B cell (primary cell): ENCODE data around the gene ANKRD17. TPM values are rescaled to one million over a fixed set of nuclear protein-coding genes. Genes with fewer than 3 reads are reported as not detected.

Experiments
- ATAC-seq: fragments of 200-7000 bp; cut with Tn5 transposase; one replicate; pipeline ENCODE4 v1.10.0; 2021; ENCODE audit warnings: low read depth, mild to moderate bottlenecking, moderate number of reproducible peaks, moderate library complexity
- CTCF ChIA-PET: fragments of 350-600 bp; sonication (Branson Sonifier 250); formaldehyde crosslinking; loops from one replicate; lab custom pipeline; 2021; ENCODE audit warnings: antibody characterized with exemption, inconsistent platforms; lab: Charles Lee
- POLR2A ChIA-PET: fragments of 350-600 bp; sonication (Branson Sonifier 250); formaldehyde crosslinking; loops from one replicate; lab custom pipeline; 2021; ENCODE audit warnings: antibody characterized with exemption; lab: Charles Lee
- DNase-seq: peaks from one replicate; pipeline ENCODE4 v3.0.0; 2013
- H2AFZ ChIP-seq: 2 replicates; pipeline ENCODE4 v1.6.1; 2012; ENCODE audit warnings: mild to moderate bottlenecking, low read depth, low read length; ENCODE audit not compliant: insufficient read depth, poor library complexity, severe bottlenecking
- H3K27ac ChIP-seq, 2 donors: 1 replicate in 1 of 2; 2 replicates in 1 of 2; pipeline ENCODE4 v1.5.1; 2012 to 2013; ENCODE audit warnings: low read length in 2 of 2, mild to moderate bottlenecking in 2 of 2, moderate library complexity in 1 of 2
- H3K27me3 ChIP-seq, 4 experiments: fragments of 200-600 bp in 1 of 4; sonication (generic) in 1 of 4; replicated peaks in 1 of 4; 1 replicate in 2 of 4; 2 replicates in 2 of 4; pipeline versions ENCODE4 v1.6.1 to v1.7.0; 2013 to 2016; ENCODE audit warnings: low read length in 3 of 4, mild to moderate bottlenecking in 2 of 4, mixed read lengths in 1 of 4, moderate library complexity in 1 of 4; ENCODE audit not compliant: insufficient read depth in 4 of 4, control insufficient read depth in 3 of 4; ENCODE audit errors: control extremely low read depth in 1 of 4
- H3K36me3 ChIP-seq, 2 experiments: replicated peaks in 1 of 2; 1 replicate in 1 of 2; 2 replicates in 1 of 2; pipeline versions ENCODE4 v1.6.1 to v1.7.1; 2013; ENCODE audit warnings: low read length in 1 of 2; ENCODE audit not compliant: insufficient read depth in 2 of 2, control insufficient read depth in 1 of 2; ENCODE audit errors: control extremely low read depth in 1 of 2, extremely low read depth in 1 of 2
- H3K4me1 ChIP-seq, 2 donors: fragments of 200-600 bp in 1 of 2; sonication (generic) in 1 of 2; 1 replicate in 1 of 2; 2 replicates in 1 of 2; pipeline versions ENCODE4 v1.5.1 to v1.6.1; 2013 to 2017; ENCODE audit warnings: low read length in 2 of 2; ENCODE audit not compliant: control insufficient read depth in 2 of 2, insufficient read depth in 2 of 2
- H3K4me2 ChIP-seq: replicated peaks from 2 replicates; pipeline ENCODE3; 2012; ENCODE audit warnings: mild to moderate bottlenecking, low read depth, low read length; ENCODE audit not compliant: poor library complexity, severe bottlenecking
- H3K4me3 ChIP-seq, 5 experiments: fragments of 200-600 bp in 1 of 5; sonication (generic) in 1 of 5; 1 replicate in 3 of 5; 2 replicates in 2 of 5; pipeline versions ENCODE4 v1.5.1 to v1.7.0; 2011 to 2016; ENCODE audit warnings: low read length in 4 of 5, mild to moderate bottlenecking in 4 of 5, low read depth in 2 of 5, control low read depth in 1 of 5, moderate library complexity in 1 of 5; ENCODE audit not compliant: insufficient read depth in 1 of 5; ENCODE audit errors: control extremely low read depth in 1 of 5, extremely low read depth in 1 of 5
- H3K79me2 ChIP-seq: fragments of 200-600 bp; sonication (generic); one replicate; pipeline ENCODE4 v1.6.0; 2016; ENCODE audit warnings: low read length; ENCODE audit not compliant: control insufficient read depth, insufficient read depth
- H3K9ac ChIP-seq: fragments of 200-600 bp; sonication (generic); 2 replicates; pipeline ENCODE4 v1.6.1; 2017; ENCODE audit warnings: mild to moderate bottlenecking, low read length, moderate library complexity
- H3K9me3 ChIP-seq, 3 donors: one replicate each; pipeline versions ENCODE4 v1.6.1 to v1.7.1; 2013; ENCODE audit warnings: low read length in 2 of 3; ENCODE audit not compliant: control insufficient read depth in 2 of 3, insufficient read depth in 1 of 3; ENCODE audit errors: control extremely low read depth in 1 of 3
- H4K20me1 ChIP-seq: 2 replicates; pipeline ENCODE4 v1.6.0; 2012; ENCODE audit warnings: mild to moderate bottlenecking, low read length; ENCODE audit not compliant: insufficient read depth, control insufficient read depth, poor library complexity, severe bottlenecking
- H3K27ac Mint-ChIP-seq: one replicate; pipeline ENCODE4 v1.8.0; 2021; ENCODE audit warnings: mixed read lengths
- H3K27me3 Mint-ChIP-seq: one replicate; pipeline ENCODE4 v1.8.0; 2021; ENCODE audit warnings: mixed read lengths
- H3K4me1 Mint-ChIP-seq: one replicate; pipeline ENCODE4 v1.8.0; 2021; ENCODE audit warnings: mixed read lengths
- H3K4me3 Mint-ChIP-seq: one replicate; pipeline ENCODE4 v1.8.0; 2021; ENCODE audit warnings: mixed read lengths
- H3K9me3 Mint-ChIP-seq: one replicate; pipeline ENCODE4 v1.8.0; 2022; ENCODE audit warnings: mixed read lengths; ENCODE audit not compliant: insufficient read depth
- EZH2 ChIP-seq: IDR thresholded peaks from 2 replicates; pipeline ENCODE4 v1.6.1; 2012; ENCODE audit warnings: borderline replicate concordance, low read depth, mild to moderate bottlenecking, moderate library complexity, low read length; ENCODE audit not compliant: insufficient read depth, poor library complexity, severe bottlenecking
- WGBS: methylation state at CpG from one replicate; pipeline ENCODE4 v1.1.5; 2013; ENCODE audit warnings: missing lambda C conversion rate; ENCODE audit not compliant: insufficient coverage; 5-methylcytosine and 5-hydroxymethylcytosine counted together
- intact Hi-C: fragments of 100-400 bp; cut with micrococcal nuclease; formaldehyde crosslinking; loops from one replicate; pipeline ENCODE4 v1.10.0; 2022
- polyA plus RNA-seq: library from polyadenylated mRNA; depleted of rRNA; stranded (reverse); fragments of >200 nt; gene quantifications from 2 replicates; pipeline ENCODE4 v1.2.3, GENCODE V29; 2012
- total RNA-seq, 2 donors: library from RNA; stranded (reverse); fragments of 120-200 nt in 1 of 2; gene quantifications; 1 replicate in 1 of 2; 2 replicates in 1 of 2; pipeline versions ENCODE4 v1.2.3 to v1.2.4, GENCODE V29; 2013 to 2022
- TF ChIP-seq, protein P1 (sequence below): fragments of 200-600 bp; IDR thresholded peaks from one replicate; pipeline ENCODE4 v1.8.0; 2022; ENCODE audit warnings: antibody characterized with exemption, mild to moderate bottlenecking

Gene ANKRD17
- total and polyA plus RNA-seq, 2 donors (not counting 1 experiment from before 2014, with no cell fraction given), result 15.8 to 69.4 TPM

DNA sequence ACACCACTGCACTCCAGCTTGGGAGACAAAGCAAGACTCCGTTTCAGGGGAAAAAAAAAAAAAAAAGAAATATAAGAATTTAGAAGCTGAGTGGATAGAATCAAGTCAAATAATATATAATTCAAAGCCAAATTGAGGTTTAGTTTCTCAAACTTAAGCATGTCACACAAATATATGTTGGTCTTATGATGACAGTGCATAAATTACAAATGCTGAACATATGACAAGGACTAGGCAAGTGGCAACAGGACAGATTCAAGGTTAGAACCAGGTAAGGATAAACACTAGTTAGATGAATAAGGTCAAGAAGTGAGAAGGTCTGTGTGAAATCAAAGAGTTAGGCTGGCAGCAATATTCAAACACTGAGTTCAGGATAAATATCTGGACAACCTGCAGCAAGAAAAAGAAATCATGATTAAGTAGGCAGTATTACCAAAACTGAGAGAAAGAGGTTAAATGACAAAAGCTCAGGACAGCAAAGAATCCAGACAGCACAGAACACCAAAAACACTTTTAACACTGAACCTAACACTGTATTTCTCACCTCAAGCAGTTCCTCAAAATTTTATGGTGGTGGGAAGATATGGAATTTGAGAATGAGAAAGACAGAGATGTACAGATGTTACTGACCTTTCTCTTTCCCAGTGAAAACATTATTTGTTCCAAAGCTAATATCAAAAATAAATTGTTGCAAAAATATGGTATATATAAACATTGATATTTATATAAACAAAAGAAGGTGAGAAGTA is 45.4 kb downstream of the ANKRD17 start:
- Mint-ChIP-seq H3K9me3 (no peaks in the 10 kb centered on the region), H3K4me1 (peaks cover 34% of the 10 kb centered on the region), H3K4me3 (no peak overlapping the region), H3K27ac (no peak overlapping the region), H3K27me3 (no peaks in the 10 kb centered on the region)
- POLR2A ChIA-PET, result no interaction called here
- H3K27ac ChIP-seq, result no peak overlapping the region
- H3K79me2 ChIP-seq, result peaks cover 95% of the 10 kb centered on the region
- no peaks in the 10 kb centered on the region for H3K27me3 ChIP-seq
- peaks cover 5 to 6% of the 10 kb centered on the region in 2 experiments for H3K36me3 ChIP-seq
- no peak overlapping the region for H3K4me2 ChIP-seq
- CTCF ChIA-PET, result no interaction called here
- intact Hi-C loops, result no loop called here
- no peak overlapping the region for H2AFZ ChIP-seq
- no peak overlapping the region for H3K4me3 ChIP-seq
- H3K9me3 ChIP-seq, result no peaks in the 10 kb centered on the region
- DNase-seq (no peak), ATAC-seq (no peak)
- no peak overlapping the region for H3K9ac ChIP-seq
- peaks cover 26% of the 10 kb centered on the region for H4K20me1 ChIP-seq
- TF ChIP-seq EZH2, result no peak
- TF ChIP-seq, protein P1, sequence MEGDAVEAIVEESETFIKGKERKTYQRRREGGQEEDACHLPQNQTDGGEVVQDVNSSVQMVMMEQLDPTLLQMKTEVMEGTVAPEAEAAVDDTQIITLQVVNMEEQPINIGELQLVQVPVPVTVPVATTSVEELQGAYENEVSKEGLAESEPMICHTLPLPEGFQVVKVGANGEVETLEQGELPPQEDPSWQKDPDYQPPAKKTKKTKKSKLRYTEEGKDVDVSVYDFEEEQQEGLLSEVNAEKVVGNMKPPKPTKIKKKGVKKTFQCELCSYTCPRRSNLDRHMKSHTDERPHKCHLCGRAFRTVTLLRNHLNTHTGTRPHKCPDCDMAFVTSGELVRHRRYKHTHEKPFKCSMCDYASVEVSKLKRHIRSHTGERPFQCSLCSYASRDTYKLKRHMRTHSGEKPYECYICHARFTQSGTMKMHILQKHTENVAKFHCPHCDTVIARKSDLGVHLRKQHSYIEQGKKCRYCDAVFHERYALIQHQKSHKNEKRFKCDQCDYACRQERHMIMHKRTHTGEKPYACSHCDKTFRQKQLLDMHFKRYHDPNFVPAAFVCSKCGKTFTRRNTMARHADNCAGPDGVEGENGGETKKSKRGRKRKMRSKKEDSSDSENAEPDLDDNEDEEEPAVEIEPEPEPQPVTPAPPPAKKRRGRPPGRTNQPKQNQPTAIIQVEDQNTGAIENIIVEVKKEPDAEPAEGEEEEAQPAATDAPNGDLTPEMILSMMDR, result no peak
- H3K4me1 ChIP-seq, result peaks cover 0 to 3% of the 10 kb centered on the region in 2 donors
- no CpG with 5 or more reads among the region's 1 CpG for WGBS

DNA sequence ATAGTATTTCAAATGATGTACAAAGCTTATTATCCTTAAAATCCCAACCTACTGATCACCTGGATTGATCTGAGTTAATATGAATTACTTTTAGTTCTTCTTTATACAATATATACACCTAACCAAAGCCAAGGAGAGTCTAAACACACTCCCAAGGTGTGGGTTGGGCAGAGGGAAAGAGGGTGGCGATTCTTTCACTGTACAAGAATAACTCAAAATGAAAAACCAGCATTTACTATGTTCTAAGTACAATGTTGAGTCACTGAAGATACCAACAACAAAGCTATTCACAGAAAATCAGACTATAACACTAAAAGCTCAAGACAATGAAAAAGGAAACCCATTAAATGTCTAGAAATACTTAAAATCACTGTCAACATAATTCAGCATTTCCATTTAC is 46.6 kb downstream of the ANKRD17 start:
- H3K4me2 ChIP-seq, result no peak overlapping the region
- no peak for DNase-seq
- H3K27ac ChIP-seq, result no peak overlapping the region
- H3K9me3 ChIP-seq, result peaks cover 0 to 5% (median 0%) of the 10 kb centered on the region in 3 donors
- H4K20me1 ChIP-seq, result peaks cover 26% of the 10 kb centered on the region
- peaks cover 96% of the 10 kb centered on the region for H3K79me2 ChIP-seq
- no peak overlapping the region for H3K9ac ChIP-seq
- intact Hi-C loops, result no loop called here
- no CpG with 5 or more reads among the region's 1 CpG for WGBS
- no peak overlapping the region for H2AFZ ChIP-seq
- ChIA-PET CTCF (no interaction called here), POLR2A (no interaction called here)
- Mint-ChIP-seq H3K4me1 (peaks cover 34% of the 10 kb centered on the region), H3K27me3 (no peaks in the 10 kb centered on the region), H3K4me3 (no peak overlapping the region), H3K9me3 (no peaks in the 10 kb centered on the region), H3K27ac (no peak overlapping the region)
- H3K4me3 ChIP-seq, result no peak overlapping the region
- no peak for ATAC-seq
- TF ChIP-seq, protein P1, result no peak
- TF ChIP-seq EZH2, result no peak
- peaks cover 5 to 6% of the 10 kb centered on the region in 2 experiments for H3K36me3 ChIP-seq
- H3K4me1 ChIP-seq, result peaks cover 0 to 3% of the 10 kb centered on the region in 2 donors
- no peaks in the 10 kb centered on the region for H3K27me3 ChIP-seq
